Stimulated activated CD4-positive, alpha-beta T cell treated with anti-CD3 and anti-CD28 coated beads, Interleukin-4, amount 100 ng/mL, for 48 hours (primary cell): ENCODE data around the gene CACUL1.
"Not testable (repeated sequence)": the region's sequence is repeated elsewhere in the genome, so short reads cannot be mapped to it uniquely, and the experiment has no call there.

Experiments
- DNase-seq, 2 donors: peaks; one replicate each; pipeline ENCODE4 v3.0.0-alpha.2; 2020; ENCODE audit warnings: low read depth in 2 of 2

CACUL1 gene

GRCh38 chr10:118754556-118755423 is at the start of gene CACUL1:
Gene CACUL1, minus strand, starts transcription at chr10:118754970. Its CDS starts 208 bp downstream, at chr10:118754762.
- DNase-seq: peak; percentile 98 to 99

GRCh38 chr10:118804262-118804773 is 49.5 kb upstream of the CACUL1 start:
- no peak for DNase-seq

- DNase-seq: no peak
Observed at GRCh38 chr10:118802126-118802793, 47.5 kb upstream of the CACUL1 start.

- DNase-seq: no peak
Observed at GRCh38 chr10:118800920-118801319, 46.1 kb upstream of the CACUL1 start.

- DNase-seq: no peak
Observed at GRCh38 chr10:118799777-118800176, 45.0 kb upstream of the CACUL1 start.

- DNase-seq: no peak
Observed at GRCh38 chr10:118798231-118798662, 43.5 kb upstream of the CACUL1 start.

- not testable (repeated sequence) for DNase-seq
Observed at GRCh38 chr10:118794971-118795370, 40.2 kb upstream of the CACUL1 start.

GRCh38 chr10:118793545-118793944 is 38.8 kb upstream of the CACUL1 start:
- no peak for DNase-seq

- no peak for DNase-seq
Observed at GRCh38 chr10:118792526-118792925, 37.8 kb upstream of the CACUL1 start.

- no peak for DNase-seq
Observed at GRCh38 chr10:118790058-118790457, 35.3 kb upstream of the CACUL1 start.

GRCh38 chr10:118785551-118785950 is 30.8 kb upstream of the CACUL1 start:
- no peak for DNase-seq

GRCh38 chr10:118783776-118784545 is 29.2 kb upstream of the CACUL1 start:
- DNase-seq: no peak

GRCh38 chr10:118782916-118783465 is 28.2 kb upstream of the CACUL1 start:
- not testable (repeated sequence) for DNase-seq

GRCh38 chr10:118781541-118781940 is 26.8 kb upstream of the CACUL1 start:
- no peak for DNase-seq

GRCh38 chr10:118778727-118779126 is 24.0 kb upstream of the CACUL1 start:
- DNase-seq: no peak

GRCh38 chr10:118776960-118777359 is 22.2 kb upstream of the CACUL1 start:
- no peak for DNase-seq

GRCh38 chr10:118776033-118776432 is 21.3 kb upstream of the CACUL1 start:
- no peak for DNase-seq

GRCh38 chr10:118775478-118775877 is 20.7 kb upstream of the CACUL1 start:
- no peak for DNase-seq

GRCh38 chr10:118773041-118773440 is 18.3 kb upstream of the CACUL1 start:
- DNase-seq: no peak

- DNase-seq: no peak
Observed at GRCh38 chr10:118771976-118772375, 17.2 kb upstream of the CACUL1 start.

GRCh38 chr10:118769898-118770600 is 15.3 kb upstream of the CACUL1 start:
- no peak for DNase-seq
